GM18519 (cell line): ENCODE data around the gene PDCD1.
"Not testable (repeated sequence)": the region's sequence is repeated elsewhere in the genome, so short reads cannot be mapped to it uniquely, and the experiment has no call there.

Source experiments
- ATAC-seq: cut with Tn5 transposase; IDR thresholded peaks from one replicate; pipeline ENCODE4 v1.9.1; 2021; ENCODE audit warnings: mild to moderate bottlenecking, moderate library complexity; ENCODE audit not compliant: unreplicated experiment, low FRiP score

Gene PDCD1

GRCh38 chr2:241837197-241837965 lies 21.3 kb downstream of the PDCD1 start:
- ATAC-seq, result no peak

GRCh38 chr2:241836292-241836691 lies 22.4 kb downstream of the PDCD1 start:
- no peak for ATAC-seq

GRCh38 chr2:241835611-241836010 lies 23.1 kb downstream of the PDCD1 start:
- no peak for ATAC-seq

GRCh38 chr2:241834527-241835210 lies 24.0 kb downstream of the PDCD1 start:
- no peak for ATAC-seq

- ATAC-seq, result not testable (repeated sequence)
Observed at GRCh38 chr2:241833756-241834526, 24.8 kb downstream of the PDCD1 start.

GRCh38 chr2:241833101-241833663 lies 25.5 kb downstream of the PDCD1 start:
- ATAC-seq, result no peak

GRCh38 chr2:241827394-241827793 lies 31.3 kb downstream of the PDCD1 start:
- ATAC-seq, result no peak

GRCh38 chr2:241823531-241824437 lies 34.9 kb downstream of the PDCD1 start:
- not testable (repeated sequence) for ATAC-seq

- ATAC-seq, result no peak
Observed at GRCh38 chr2:241822264-241822623, 36.5 kb downstream of the PDCD1 start.

GRCh38 chr2:241821460-241822263 lies 37.0 kb downstream of the PDCD1 start:
- no peak for ATAC-seq

GRCh38 chr2:241820625-241821384 lies 37.9 kb downstream of the PDCD1 start:
- ATAC-seq, result no peak

GRCh38 chr2:241819947-241820624 lies 38.6 kb downstream of the PDCD1 start:
- ATAC-seq, result not testable (repeated sequence)

- no peak for ATAC-seq
Observed at GRCh38 chr2:241818943-241819270, 39.8 kb downstream of the PDCD1 start.

- ATAC-seq, result no peak
Observed at GRCh38 chr2:241818229-241818942, 40.3 kb downstream of the PDCD1 start.

- not testable (repeated sequence) for ATAC-seq
Observed at GRCh38 chr2:241817821-241818215, 40.9 kb downstream of the PDCD1 start.

GRCh38 chr2:241817126-241817820 lies 41.4 kb downstream of the PDCD1 start:
- ATAC-seq, result no peak
